Endodermal cell (in vitro differentiated cells): ENCODE results near the gene ITSN1. TPM values are rescaled to one million over a fixed set of nuclear protein-coding genes. Genes with fewer than 3 reads are reported as not detected.
A peak's percentile ranks its signal among the peaks of the same experiment; 100 is the strongest.

Experiments
- DNase-seq: peaks from one replicate; pipeline ENCODE4 v3.0.0-alpha.2; 2017
- H3K27ac ChIP-seq: 2 replicates; pipeline ENCODE4 v1.5.1; 2013; ENCODE audit warnings: mild to moderate bottlenecking, low read depth, low read length, moderate library complexity
- H3K27me3 ChIP-seq: 2 replicates; pipeline ENCODE4 v1.6.1; 2013; ENCODE audit warnings: mild to moderate bottlenecking, low read length, moderate library complexity; ENCODE audit not compliant: insufficient read depth, control insufficient read depth, poor library complexity, severe bottlenecking
- H3K36me3 ChIP-seq: 2 replicates; pipeline ENCODE4 v1.7.0; 2013; ENCODE audit warnings: mild to moderate bottlenecking, low read length, moderate library complexity; ENCODE audit not compliant: control insufficient read depth, insufficient read depth
- H3K4me1 ChIP-seq: one replicate; pipeline ENCODE4 v1.7.0; 2013; ENCODE audit warnings: low read length; ENCODE audit not compliant: control insufficient read depth, insufficient read depth
- H3K4me3 ChIP-seq: 2 replicates; pipeline ENCODE4 v1.5.1; 2013; ENCODE audit warnings: mild to moderate bottlenecking, low read length, moderate library complexity
- H3K9ac ChIP-seq: 2 replicates; pipeline ENCODE4 v1.6.1; 2013; ENCODE audit warnings: mild to moderate bottlenecking, low read length, moderate library complexity; ENCODE audit not compliant: poor library complexity, severe bottlenecking; ENCODE audit errors: extremely low read depth
- H3K9me3 ChIP-seq: 2 replicates; pipeline ENCODE4 v1.6.1; 2013; ENCODE audit warnings: mild to moderate bottlenecking, low read length, moderate library complexity; ENCODE audit not compliant: control insufficient read depth
- H3K27ac Mint-ChIP-seq: 2 replicates; pipeline ENCODE4 v1.8.0; 2020; ENCODE audit warnings: mixed read lengths
- H3K27me3 Mint-ChIP-seq: 2 replicates; pipeline ENCODE4 v1.8.0; 2021; ENCODE audit warnings: mild to moderate bottlenecking, mixed read lengths; ENCODE audit not compliant: insufficient read depth
- H3K36me3 Mint-ChIP-seq: 2 replicates; pipeline ENCODE4 v1.8.0; 2020; ENCODE audit warnings: low read depth, mixed read lengths
- H3K4me1 Mint-ChIP-seq: 2 replicates; pipeline ENCODE4 v1.8.0; 2020; ENCODE audit warnings: mixed read lengths
- H3K4me3 Mint-ChIP-seq: 2 replicates; pipeline ENCODE4 v1.8.0; 2020; ENCODE audit warnings: mild to moderate bottlenecking, moderate library complexity, mixed read lengths
- H3K9me3 Mint-ChIP-seq: 2 replicates; pipeline ENCODE4 v1.8.0; 2020; ENCODE audit warnings: mild to moderate bottlenecking, mixed read lengths
- CTCF ChIP-seq: fragments of 200-600 bp; sonication (generic); conservative IDR thresholded peaks from 2 replicates; pipeline ENCODE4 v1.5.0; 2021; ENCODE audit warnings: antibody characterized with exemption, mild to moderate bottlenecking
- WGBS, 2 experiments: methylation state at CpG; one replicate each; pipeline versions ENCODE4 v1.1.5 to v1.1.7; 2013; ENCODE audit warnings: missing lambda C conversion rate in 2 of 2, mixed read lengths in 1 of 2; ENCODE audit not compliant: insufficient coverage in 1 of 2, insufficient read length in 1 of 2; 5-methylcytosine and 5-hydroxymethylcytosine counted together
- total RNA-seq, 2 donors: library from RNA; stranded (reverse); fragmentation: NEBNext Ultra II Directional in 1 of 2; extraction: Animal tissue kit (Norgen Biotek cat#: 25700) in 1 of 2; gene quantifications; 2 replicates in 1 of 2; 3 replicates in 1 of 2; pipeline ENCODE4 v1.2.1, GENCODE V29; 2021

Gene ITSN1
- total RNA-seq, 2 donors from 2014 or later: 89.6 to 104 TPM

- H3K27me3 ChIP-seq: no peaks in the 10 kb centered on the region
- DNase-seq: peak; percentile 24
- H3K27ac ChIP-seq: no peak overlapping the region
- H3K4me3 Mint-ChIP-seq: no peak overlapping the region
- no peak overlapping the region for H3K9ac ChIP-seq
- peaks cover 15% of the 10 kb centered on the region for H3K36me3 Mint-ChIP-seq
- peaks cover 3% of the 10 kb centered on the region for H3K9me3 Mint-ChIP-seq
- H3K4me1 Mint-ChIP-seq: peaks cover 51% of the 10 kb centered on the region
- no peaks in the 10 kb centered on the region for H3K27me3 Mint-ChIP-seq
- H3K36me3 ChIP-seq: peaks cover 5% of the 10 kb centered on the region
- peak overlapping the region; percentile 16 for H3K27ac Mint-ChIP-seq
- no peak for TF ChIP-seq CTCF
- 83 to 84% methylated on average over 6 to 8 of the region's 8 CpGs for WGBS, 2 experiments
- H3K9me3 ChIP-seq: peaks cover 6% of the 10 kb centered on the region
- H3K4me1 ChIP-seq: peaks cover 13% of the 10 kb centered on the region
- no peak overlapping the region for H3K4me3 ChIP-seq
These were observed 15.0 kb downstream of the ITSN1 start for GRCh38 chr21:33657124-33657820.

GRCh38 chr21:33658919-33659567, 16.7 kb downstream of the ITSN1 start:
- H3K9me3 ChIP-seq: peaks cover 6% of the 10 kb centered on the region
- Mint-ChIP-seq H3K4me1 (peaks cover 46% of the 10 kb centered on the region), H3K9me3 (peaks cover 3% of the 10 kb centered on the region), H3K4me3 (no peak overlapping the region), H3K27ac (peak overlapping the region; percentile 57), H3K27me3 (no peaks in the 10 kb centered on the region), H3K36me3 (peaks cover 10% of the 10 kb centered on the region)
- H3K9ac ChIP-seq: no peak overlapping the region
- no peak overlapping the region for H3K4me3 ChIP-seq
- H3K27ac ChIP-seq: no peak overlapping the region
- peaks cover 5% of the 10 kb centered on the region for H3K36me3 ChIP-seq
- WGBS, 2 experiments: 89 to 95% methylated on average over 6 to 7 of the region's 7 CpGs
- no peak for TF ChIP-seq CTCF
- no peak for DNase-seq
- H3K27me3 ChIP-seq: no peaks in the 10 kb centered on the region
- peaks cover 9% of the 10 kb centered on the region for H3K4me1 ChIP-seq

DNA sequence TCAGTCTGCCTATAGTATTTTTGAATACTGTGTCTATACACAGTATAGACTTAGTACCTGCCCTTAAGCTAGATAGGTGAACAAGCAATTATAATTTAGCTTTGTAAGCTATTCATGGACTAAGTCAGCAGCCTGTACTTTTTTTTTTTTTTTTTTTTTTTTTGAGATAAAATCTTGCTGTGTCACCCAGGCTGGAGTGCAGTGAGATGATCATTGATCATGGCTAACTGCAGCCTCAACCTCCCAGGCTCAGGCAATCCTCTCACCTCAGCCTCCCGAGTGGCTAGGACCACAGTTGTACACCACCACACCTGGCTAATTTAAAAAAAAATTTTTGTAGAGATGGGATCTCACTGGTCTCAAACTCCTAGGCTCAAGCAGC, 17.3 kb downstream of the ITSN1 start:
- Histone ChIP-seq H3K27ac (no peak overlapping the region), H3K4me1 (peaks cover 9% of the 10 kb centered on the region), H3K27me3 (no peaks in the 10 kb centered on the region), H3K36me3 (peaks cover 5% of the 10 kb centered on the region), H3K9me3 (peaks cover 6% of the 10 kb centered on the region), H3K4me3 (no peak overlapping the region), H3K9ac (no peak overlapping the region)
- 100% methylated on average over 1 of the region's 1 CpG; no CpG with 5 or more reads in 1 of the 2 experiments for WGBS, 2 experiments
- TF ChIP-seq CTCF: no peak
- Mint-ChIP-seq H3K27ac (peak overlapping the region; percentile 6), H3K9me3 (peaks cover 3% of the 10 kb centered on the region), H3K4me3 (no peak overlapping the region), H3K4me1 (peaks cover 43% of the 10 kb centered on the region), H3K27me3 (no peaks in the 10 kb centered on the region), H3K36me3 (peaks cover 5% of the 10 kb centered on the region)
- DNase-seq: no peak
